IPS DF 6.9 (cell line): Measurements from ENCODE around the gene THOP1.

Experiments
- DNase-seq: peaks from one replicate; pipeline ENCODE4 v3.0.0-alpha.2; 2013; ENCODE audit warnings: low read depth, low spot score
- H3K27ac ChIP-seq: one replicate; pipeline ENCODE4 v1.5.1; 2013; ENCODE audit warnings: low read length, control low read depth
- H3K27me3 ChIP-seq: 2 replicates; pipeline ENCODE4 v1.6.1; 2013; ENCODE audit warnings: mild to moderate bottlenecking, low read length; ENCODE audit not compliant: control insufficient read depth, insufficient read depth
- H3K36me3 ChIP-seq: 2 replicates; pipeline ENCODE4 v1.6.1; 2013; ENCODE audit warnings: low read length; ENCODE audit not compliant: control insufficient read depth, insufficient read depth
- H3K4me1 ChIP-seq: 2 replicates; pipeline ENCODE4 v1.6.1; 2013; ENCODE audit warnings: low read length; ENCODE audit not compliant: control insufficient read depth, insufficient read depth
- H3K4me3 ChIP-seq: 2 replicates; pipeline ENCODE4 v1.5.1; 2013; ENCODE audit warnings: mild to moderate bottlenecking, low read length
- H3K9me3 ChIP-seq: 2 replicates; pipeline ENCODE4 v1.6.1; 2013; ENCODE audit warnings: low read length, inconsistent platforms; ENCODE audit not compliant: control insufficient read depth, insufficient read depth
- WGBS: extraction: QIAGEN DNeasy Blood & Tissue Kit; methylation state at CpG from one replicate; pipeline ENCODE4 v1.1.7; 2013; ENCODE audit warnings: mixed read lengths, missing lambda C conversion rate; ENCODE audit not compliant: insufficient read length, insufficient coverage; 5-methylcytosine and 5-hydroxymethylcytosine counted together

The THOP1 gene

GRCh38 chr19:2810141-2811091 lies 25.1 kb downstream of the THOP1 start:
- no peaks in the 10 kb centered on the region for H3K4me1 ChIP-seq
- no peak overlapping the region for H3K27ac ChIP-seq
- H3K27me3 ChIP-seq: no peaks in the 10 kb centered on the region
- no CpG with 5 or more reads among the region's 58 CpGs for WGBS
- no peak for DNase-seq
- H3K36me3 ChIP-seq: peaks cover 77% of the 10 kb centered on the region
- no peak overlapping the region for H3K4me3 ChIP-seq
- H3K9me3 ChIP-seq: no peaks in the 10 kb centered on the region

DNA sequence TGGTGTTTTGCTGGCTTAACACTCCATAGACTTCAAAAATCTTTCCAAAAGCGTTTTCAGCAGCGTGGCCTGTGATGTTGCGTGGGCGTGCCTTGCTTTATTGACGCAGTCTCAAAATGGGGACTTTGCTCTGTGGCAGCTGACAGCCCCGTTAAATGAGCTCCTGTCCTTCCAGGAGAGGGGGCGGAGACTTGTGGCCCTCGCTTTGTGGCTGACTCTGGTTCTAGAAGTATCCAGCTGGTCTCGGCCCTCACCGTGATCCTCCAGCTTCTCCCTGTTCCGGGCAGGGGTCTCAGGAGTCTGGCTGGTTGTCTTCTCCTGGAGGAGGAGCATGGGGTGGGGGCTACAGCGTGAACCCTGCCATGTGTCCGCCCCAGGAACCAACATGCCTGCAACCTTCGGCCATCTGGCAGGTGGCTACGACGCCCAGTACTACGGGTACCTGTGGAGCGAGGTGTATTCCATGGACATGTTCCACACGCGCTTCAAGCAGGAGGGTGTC lies 26.0 kb downstream of the THOP1 start:
- no peak for DNase-seq
- Histone ChIP-seq H3K9me3 (no peaks in the 10 kb centered on the region), H3K4me3 (no peak overlapping the region), H3K27me3 (no peaks in the 10 kb centered on the region), H3K27ac (no peak overlapping the region), H3K4me1 (no peaks in the 10 kb centered on the region), H3K36me3 (peaks cover 71% of the 10 kb centered on the region)
- WGBS: no CpG with 5 or more reads among the region's 20 CpGs

DNA sequence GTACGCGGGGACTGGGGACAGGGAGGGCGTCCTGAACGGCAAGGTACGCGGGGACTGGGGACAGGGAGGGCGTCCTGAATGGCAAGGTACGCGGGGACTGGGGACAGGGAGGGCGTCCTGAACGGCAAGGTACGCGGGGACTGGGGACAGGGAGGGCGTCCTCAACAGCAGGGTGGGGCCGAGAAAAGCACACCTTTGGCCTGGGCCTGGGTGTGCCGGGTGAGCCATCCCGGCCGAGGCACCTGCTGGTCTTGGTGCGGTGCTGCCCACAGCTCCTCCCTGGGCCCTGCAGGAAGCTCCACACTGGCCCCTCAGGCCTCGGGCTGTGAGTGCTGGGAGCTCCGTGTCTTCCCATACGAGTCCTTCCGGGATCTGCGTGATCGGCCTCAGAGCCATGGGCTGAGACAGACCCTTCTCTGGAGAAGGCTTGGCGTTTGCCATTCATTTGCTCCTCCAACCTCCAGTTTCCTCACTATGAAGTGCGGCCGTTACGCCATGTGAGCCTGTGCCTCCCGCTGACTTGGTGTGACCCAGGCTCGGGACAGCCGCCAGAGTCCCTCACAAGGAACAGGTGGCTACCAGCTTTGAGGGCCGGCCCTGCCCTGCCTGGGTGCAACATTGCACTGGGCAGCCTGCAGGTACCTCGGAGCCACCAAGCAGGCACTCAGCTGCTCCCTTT lies 26.6 kb downstream of the THOP1 start:
- Histone ChIP-seq H3K4me1 (no peaks in the 10 kb centered on the region), H3K9me3 (no peaks in the 10 kb centered on the region), H3K27me3 (no peaks in the 10 kb centered on the region), H3K36me3 (peaks cover 65% of the 10 kb centered on the region), H3K27ac (no peak overlapping the region), H3K4me3 (no peak overlapping the region)
- DNase-seq: no peak
- no CpG with 5 or more reads among the region's 34 CpGs for WGBS

- H3K27ac ChIP-seq: no peak overlapping the region
- H3K4me1 ChIP-seq: no peaks in the 10 kb centered on the region
- no peaks in the 10 kb centered on the region for H3K9me3 ChIP-seq
- no CpG with 5 or more reads among the region's 37 CpGs for WGBS
- no peaks in the 10 kb centered on the region for H3K27me3 ChIP-seq
- no peak overlapping the region for H3K4me3 ChIP-seq
- peaks cover 57% of the 10 kb centered on the region for H3K36me3 ChIP-seq
- DNase-seq: no peak
Measured at GRCh38 chr19:2812414-2813234, 27.3 kb downstream of the THOP1 start.

DNA sequence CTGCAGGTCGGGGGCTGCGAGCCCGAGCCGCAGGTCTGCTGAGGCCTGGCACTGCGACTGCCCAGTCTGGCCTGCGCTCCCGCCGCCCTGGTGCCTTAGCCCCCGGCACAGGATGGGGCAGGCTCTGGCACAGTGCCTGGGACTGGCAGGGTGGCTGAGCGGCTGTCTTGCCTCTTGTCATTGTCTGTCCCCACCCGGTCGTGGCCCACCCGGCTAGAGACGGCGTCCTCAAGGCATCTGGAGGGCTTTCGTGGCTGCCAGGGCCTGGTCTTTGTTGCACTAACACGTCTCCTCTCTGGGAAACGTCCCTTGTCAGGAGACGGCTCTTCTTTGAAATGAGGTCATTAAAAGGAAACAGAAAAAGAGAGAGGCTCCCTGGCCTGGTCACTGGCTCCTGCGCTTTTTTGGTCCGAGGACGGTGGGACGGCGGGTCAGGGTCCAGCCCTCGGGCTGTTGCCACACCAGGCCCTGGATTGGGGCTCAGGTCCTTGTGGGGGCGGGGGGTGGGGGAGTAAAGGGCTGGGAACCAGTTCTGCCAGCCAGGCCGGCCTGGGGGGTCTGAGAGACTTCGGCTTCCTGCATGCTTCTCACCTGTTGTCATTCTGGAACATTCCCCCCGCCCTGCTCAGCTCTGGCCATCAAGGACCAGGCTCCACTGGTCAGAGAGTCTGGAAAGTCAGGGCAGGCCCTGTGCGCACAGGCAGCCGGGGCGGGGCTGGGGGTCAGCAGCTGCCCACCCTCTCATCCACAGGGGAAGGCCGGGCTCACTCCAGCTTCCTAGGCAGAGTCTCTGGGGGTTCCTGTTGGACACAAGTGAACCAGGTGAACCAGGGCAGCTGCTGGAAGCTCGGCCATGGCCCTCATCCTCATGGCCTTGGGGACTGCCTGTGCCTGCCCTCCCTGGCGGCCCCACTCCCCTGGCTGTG lies 28.2 kb downstream of the THOP1 start:
- peaks cover 49% of the 10 kb centered on the region for H3K36me3 ChIP-seq
- no peak for DNase-seq
- H3K9me3 ChIP-seq: no peaks in the 10 kb centered on the region
- H3K27ac ChIP-seq: no peak overlapping the region
- H3K27me3 ChIP-seq: no peaks in the 10 kb centered on the region
- H3K4me1 ChIP-seq: no peaks in the 10 kb centered on the region
- no CpG with 5 or more reads among the region's 35 CpGs for WGBS
- no peak overlapping the region for H3K4me3 ChIP-seq

DNA sequence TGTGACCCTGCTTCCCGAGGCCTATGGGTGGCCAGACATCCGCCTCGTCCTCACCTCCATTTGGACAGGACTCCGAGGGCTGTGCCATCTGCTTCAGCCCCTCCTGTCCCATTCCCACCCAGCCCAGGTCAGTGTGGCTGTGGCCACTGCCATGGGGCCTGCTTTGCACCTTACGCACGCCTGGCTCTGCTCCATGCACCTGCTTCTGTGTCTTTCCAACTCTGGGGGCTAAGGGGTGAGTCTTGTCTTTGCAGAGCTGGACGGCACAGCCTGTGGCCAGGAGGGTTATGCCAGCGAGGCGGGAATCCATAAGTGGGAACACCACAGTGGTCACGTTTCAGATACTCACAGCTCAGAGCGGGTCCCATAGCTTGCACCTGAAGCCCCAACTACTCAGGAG lies 29.1 kb downstream of the THOP1 start:
- Histone ChIP-seq H3K36me3 (peaks cover 42% of the 10 kb centered on the region), H3K4me3 (no peak overlapping the region), H3K27ac (no peak overlapping the region), H3K27me3 (no peaks in the 10 kb centered on the region), H3K4me1 (no peaks in the 10 kb centered on the region), H3K9me3 (no peaks in the 10 kb centered on the region)
- DNase-seq: no peak
- WGBS: no CpG with 5 or more reads among the region's 11 CpGs

DNA sequence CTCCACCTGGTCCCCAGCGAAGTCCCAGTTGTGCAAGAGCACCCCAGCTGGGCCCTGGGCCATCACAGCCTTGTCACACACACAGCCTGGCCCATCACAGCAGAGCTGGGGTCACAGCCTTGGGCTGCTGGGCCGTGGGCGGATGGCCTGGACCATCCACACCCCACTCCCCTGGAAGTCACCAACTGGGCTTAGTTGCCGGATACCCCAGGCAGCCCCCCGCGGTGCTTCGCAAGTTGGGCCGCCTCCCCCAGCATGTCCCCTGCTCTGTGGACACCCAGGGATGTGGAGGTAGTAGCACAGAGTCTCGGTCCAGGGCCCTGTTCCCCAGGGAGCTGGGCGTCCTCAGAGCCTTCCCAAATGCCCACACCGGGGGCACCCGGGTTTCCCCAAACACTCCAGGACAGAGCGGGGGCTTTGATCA lies 29.9 kb downstream of the THOP1 start:
- Histone ChIP-seq H3K4me1 (no peaks in the 10 kb centered on the region), H3K27ac (no peak overlapping the region), H3K36me3 (peaks cover 34% of the 10 kb centered on the region), H3K9me3 (no peaks in the 10 kb centered on the region), H3K27me3 (no peaks in the 10 kb centered on the region), H3K4me3 (no peak overlapping the region)
- DNase-seq: no peak
- WGBS: no CpG with 5 or more reads among the region's 13 CpGs

- H3K4me3 ChIP-seq: no peak overlapping the region
- no peaks in the 10 kb centered on the region for H3K27me3 ChIP-seq
- peaks cover 28% of the 10 kb centered on the region for H3K36me3 ChIP-seq
- no peak overlapping the region for H3K27ac ChIP-seq
- WGBS: no CpG with 5 or more reads among the region's 15 CpGs
- no peaks in the 10 kb centered on the region for H3K4me1 ChIP-seq
- H3K9me3 ChIP-seq: no peaks in the 10 kb centered on the region
- DNase-seq: no peak
Measured at GRCh38 chr19:2815923-2816322, 30.6 kb downstream of the THOP1 start.

DNA sequence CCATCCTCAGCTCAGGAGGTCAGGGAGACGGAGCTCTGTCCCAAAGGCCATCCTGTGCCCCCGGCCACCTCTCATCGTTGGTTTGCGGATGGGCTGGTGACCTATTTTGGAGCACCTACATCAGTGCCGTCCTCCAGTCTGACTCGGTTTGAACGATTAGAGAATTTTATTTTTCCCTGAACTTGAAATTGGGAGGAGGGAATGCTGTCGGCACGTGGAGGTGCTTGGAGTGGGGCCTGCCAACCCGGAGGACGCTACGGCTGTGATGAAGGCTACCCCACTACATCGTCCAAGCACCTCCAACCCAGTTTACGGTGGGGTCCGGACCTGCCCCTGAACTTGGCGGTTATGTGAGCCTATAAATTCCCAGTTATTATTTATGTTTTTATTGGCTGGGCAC lies 31.3 kb downstream of the THOP1 start:
- H3K36me3 ChIP-seq: peaks cover 24% of the 10 kb centered on the region
- no peak for DNase-seq
- no peak overlapping the region for H3K27ac ChIP-seq
- no peak overlapping the region; the same call in 1 of the 2 replicates for H3K4me3 ChIP-seq
- WGBS: no CpG with 5 or more reads among the region's 16 CpGs
- no peaks in the 10 kb centered on the region for H3K9me3 ChIP-seq
- no peaks in the 10 kb centered on the region for H3K4me1 ChIP-seq
- no peaks in the 10 kb centered on the region for H3K27me3 ChIP-seq
